SK-N-SH (cell line): ENCODE data around the gene GSTO1. TPM values are rescaled to one million over a fixed set of nuclear protein-coding genes. Genes with fewer than 3 reads are reported as not detected.

Experiments
- CTCF ChIA-PET: fragments of 300-600, 350-600 bp; formaldehyde crosslinking; extraction: SDS; loops from one replicate; lab custom pipeline; 2021; lab: Yijun Ruan, JAX
- POLR2A ChIA-PET: fragments of 350-600 bp; sonication (Branson Sonifier 250); formaldehyde crosslinking; extraction: SDS; loops from one replicate; lab custom pipeline; 2020; ENCODE audit warnings: antibody characterized with exemption, inconsistent platforms; lab: Yijun Ruan, JAX
- DNase-seq: peaks from one replicate; pipeline ENCODE4 v3.0.0; 2012
- H2AFZ ChIP-seq: fragments of 200-600 bp; sonication (generic); 2 replicates; pipeline ENCODE4 v1.8.1; 2016; ENCODE audit warnings: antibody characterized with exemption, mild to moderate bottlenecking, low read depth
- H3F3A ChIP-seq: fragments of 200-600 bp; sonication (generic); replicated peaks from 2 replicates; pipeline ENCODE3; 2016; ENCODE audit warnings: antibody characterized with exemption, mild to moderate bottlenecking; ENCODE audit not compliant: insufficient read depth
- H3K27ac ChIP-seq, 2 experiments: fragments of 200-500 bp in 1 of 2; fragments of 200-600 bp in 1 of 2; sonication (Bioruptor generic) in 1 of 2; sonication (generic), shearing (Covaris generic) in 1 of 2; 2 replicates each; pipeline versions ENCODE4 v1.5.1 to v1.6.1; 2014 to 2016; ENCODE audit warnings: low read depth in 2 of 2, inconsistent platforms in 1 of 2, low read length in 1 of 2, mild to moderate bottlenecking in 1 of 2, mixed read lengths in 1 of 2
- H3K27me3 ChIP-seq: fragments of 200-600 bp; sonication (generic), shearing (Covaris generic); 2 replicates; pipeline ENCODE4 v1.6.1; 2016; ENCODE audit warnings: mixed run types; ENCODE audit not compliant: insufficient read depth
- H3K36me3 ChIP-seq, 2 experiments: fragments of 200-500 bp in 1 of 2; fragments of 200-600 bp in 1 of 2; sonication (Bioruptor generic) in 1 of 2; sonication (generic) in 1 of 2; replicated peaks in 1 of 2; 2 replicates each; pipeline versions ENCODE3 to v1.5.1; 2014 to 2016; ENCODE audit warnings: low read length in 1 of 2, mild to moderate bottlenecking in 1 of 2; ENCODE audit not compliant: insufficient read depth in 2 of 2, control insufficient read depth in 1 of 2
- H3K4me1 ChIP-seq, 2 experiments: fragments of 200-500 bp in 1 of 2; fragments of 200-600 bp in 1 of 2; sonication (Bioruptor generic) in 1 of 2; sonication (generic), shearing (Covaris generic) in 1 of 2; 2 replicates each; pipeline versions ENCODE4 v1.5.1 to v1.6.1; 2014 to 2016; ENCODE audit warnings: low read depth in 1 of 2, low read length in 1 of 2, mixed run types in 1 of 2; ENCODE audit not compliant: insufficient read depth in 2 of 2, control insufficient read depth in 1 of 2
- H3K4me2 ChIP-seq: fragments of 200-600 bp; sonication (generic), shearing (Covaris generic); 2 replicates; pipeline ENCODE4 v1.6.1; 2017; ENCODE audit warnings: mixed run types
- H3K4me3 ChIP-seq, 2 experiments: fragments of 200-500 bp in 1 of 2; fragments of 200-600 bp in 1 of 2; sonication (Bioruptor generic) in 1 of 2; sonication (generic), shearing (Covaris generic) in 1 of 2; 2 replicates each; pipeline versions ENCODE4 v1.5.1 to v1.8.1; 2014 to 2016; ENCODE audit warnings: low read depth in 2 of 2, inconsistent platforms in 1 of 2, low read length in 1 of 2, mild to moderate bottlenecking in 1 of 2, mixed read lengths in 1 of 2, moderate library complexity in 1 of 2
- H3K79me2 ChIP-seq: fragments of 200-600 bp; sonication (generic); 2 replicates; pipeline ENCODE4 v1.8.1; 2017; ENCODE audit warnings: mild to moderate bottlenecking; ENCODE audit not compliant: insufficient read depth
- H3K9ac ChIP-seq: fragments of 200-600 bp; sonication (generic); 2 replicates; pipeline ENCODE4 v1.6.1; 2017; ENCODE audit warnings: mixed run types
- H3K9me2 ChIP-seq: fragments of 200-600 bp; sonication (generic); 2 replicates; pipeline ENCODE4 v1.6.1; 2017; ENCODE audit warnings: mixed run types
- H3K9me3 ChIP-seq: fragments of 200-600 bp; sonication (generic); 2 replicates; pipeline ENCODE4 v1.6.1; 2017; ENCODE audit warnings: mixed run types, mild to moderate bottlenecking, moderate library complexity
- H4K20me1 ChIP-seq: fragments of 200-600 bp; sonication (generic); 2 replicates; pipeline ENCODE4 v1.6.1; 2017; ENCODE audit warnings: mild to moderate bottlenecking, mixed run types; ENCODE audit not compliant: insufficient read depth
- CHD2 ChIP-seq: fragments of 150-350 bp; IDR thresholded peaks from 2 replicates; pipeline ENCODE4 v1.6.1; 2018; ENCODE audit warnings: low read length; ENCODE audit not compliant: partially characterized antibody
- ELF1 ChIP-seq: IDR thresholded peaks from 2 replicates; pipeline ENCODE4 v1.4.0; 2012
- EP300 ChIP-seq, 2 experiments: IDR thresholded peaks; 2 replicates each; pipeline versions ENCODE4 v1.4.0 to v1.6.1; 2012; ENCODE audit warnings: borderline replicate concordance in 1 of 2, low read depth in 1 of 2, low read length in 1 of 2
- EZH2phosphoT487 ChIP-seq: fragments of 200-600 bp; sonication (generic); IDR thresholded peaks from 2 replicates; pipeline ENCODE4 v1.6.1; 2017; ENCODE audit warnings: low read depth, mixed run types, mild to moderate bottlenecking, antibody characterized with exemption, moderate library complexity, borderline replicate concordance
- FOXJ3 ChIP-seq: sonication (generic); formaldehyde crosslinking; IDR thresholded peaks from 2 replicates; pipeline ENCODE4 v1.5.1; 2020; ENCODE audit warnings: mild to moderate bottlenecking, missing genetic modification reagents
- FOXM1 ChIP-seq: IDR thresholded peaks from 2 replicates; pipeline ENCODE4 v1.4.0; 2012; ENCODE audit warnings: low read depth, mild to moderate bottlenecking
- GABPA ChIP-seq: IDR thresholded peaks from 2 replicates; pipeline ENCODE4 v1.4.0; 2012; ENCODE audit warnings: low read depth, mild to moderate bottlenecking
- IRF3 ChIP-seq: fragments of 150-350 bp; IDR thresholded peaks from 2 replicates; pipeline ENCODE4 v1.6.1; 2016; ENCODE audit warnings: mild to moderate bottlenecking, low read depth, low read length
- JUND ChIP-seq: IDR thresholded peaks from 2 replicates; pipeline ENCODE4 v1.4.0; 2012
- MXI1 ChIP-seq: IDR thresholded peaks from 2 replicates; pipeline ENCODE4 v1.6.1; 2012; ENCODE audit warnings: mild to moderate bottlenecking, low read depth, low read length, improper control_type of control experiment
- POLR2AphosphoS5 ChIP-seq: IDR thresholded peaks from 2 replicates; pipeline ENCODE4 v1.6.1; 2012; ENCODE audit warnings: low read depth, low read length
- RAD21 ChIP-seq: IDR thresholded peaks from 2 replicates; pipeline ENCODE4 v1.6.1; 2012; ENCODE audit warnings: mild to moderate bottlenecking, low read length
- RFX5 ChIP-seq: IDR thresholded peaks from 2 replicates; pipeline ENCODE4 v1.6.1; 2012; ENCODE audit warnings: mild to moderate bottlenecking, improper control_type of control experiment, low read length
- RXRA ChIP-seq: IDR thresholded peaks from 2 replicates; pipeline ENCODE4 v1.4.0; 2012; ENCODE audit warnings: low read depth, mild to moderate bottlenecking, borderline replicate concordance
- SIN3A ChIP-seq: IDR thresholded peaks from 2 replicates; pipeline ENCODE4 v1.6.1; 2012; ENCODE audit warnings: low read depth, mild to moderate bottlenecking, low read length, moderate library complexity, borderline replicate concordance
- SMC3 ChIP-seq: IDR thresholded peaks from 2 replicates; pipeline ENCODE4 v1.6.1; 2012; ENCODE audit warnings: low read depth, low read length, improper control_type of control experiment
- TAF1 ChIP-seq: IDR thresholded peaks from 2 replicates; pipeline ENCODE4 v1.6.1; 2012; ENCODE audit warnings: low read depth, mild to moderate bottlenecking, low read length, moderate library complexity, borderline replicate concordance
- TEAD4 ChIP-seq: IDR thresholded peaks from 2 replicates; pipeline ENCODE4 v1.4.0; 2012; ENCODE audit warnings: mild to moderate bottlenecking, borderline replicate concordance; ENCODE audit not compliant: insufficient read depth
- YY1 ChIP-seq: IDR thresholded peaks from 2 replicates; pipeline ENCODE4 v1.4.0; 2012; ENCODE audit warnings: low read depth, mild to moderate bottlenecking
- WGBS: methylation state at CpG from one replicate; pipeline ENCODE4 v1.1.6; 2017; ENCODE audit warnings: low lambda C conversion rate; 5-methylcytosine and 5-hydroxymethylcytosine counted together
- polyA plus RNA-seq, 3 experiments: library from polyadenylated mRNA; depleted of rRNA; stranded (reverse); fragments of >200 nt; gene quantifications; 2 replicates each; pipeline ENCODE4 v1.2.3, GENCODE V29; 2012

Gene GSTO1
- polyA plus RNA-seq, 1 of the 3 experiments (the other 2 are of a cell fraction): 126 TPM

GRCh38 chr10:104286939-104287338 lies 32.2 kb downstream of the GSTO1 start:
- Histone ChIP-seq H3F3A (peaks cover 3% of the 10 kb centered on the region), H3K4me3 (no peak overlapping the region), H3K4me1 (peaks cover 0 to 2% of the 10 kb centered on the region in 2 experiments; a peak in 1 of 4 replicates), H3K9me2 (no peaks in the 10 kb centered on the region), H4K20me1 (no peaks in the 10 kb centered on the region), H3K9me3 (no peaks in the 10 kb centered on the region), H3K36me3 (no peaks in the 10 kb centered on the region), H3K27ac (no peak overlapping the region), H3K9ac (no peak overlapping the region), H3K27me3 (no peaks in the 10 kb centered on the region), H2AFZ (no peak overlapping the region), H3K4me2 (no peak overlapping the region), H3K79me2 (no peaks in the 10 kb centered on the region)
- CTCF ChIA-PET: interaction anchor here (1.2 to 2.2 kb wide), 5 partner anchors 12 to 67 kb away, joined by 6 to 16 read pairs (median 8); partner anchors contain the start of gene CFAP58
- DNase-seq: no peak
- POLR2A ChIA-PET: no interaction called here
- 63% methylated on average over 2 of the region's 2 CpGs for WGBS
- no peak for TF ChIP-seq CHD2
- no peak for TF ChIP-seq ELF1
- TF ChIP-seq FOXJ3 (CRISPR knock-in tag): no peak
- no peak for TF ChIP-seq MXI1
- TF ChIP-seq POLR2AphosphoS5: no peak
- no peak for TF ChIP-seq RXRA
- no peak for TF ChIP-seq TAF1
- TF ChIP-seq RAD21: no peak
- no peak for TF ChIP-seq YY1
- TF ChIP-seq RFX5: no peak
- TF ChIP-seq IRF3: no peak
- no peak for TF ChIP-seq FOXM1
- TF ChIP-seq EP300 (IDR thresholded peaks at IDR 0.05; ENCODE audit: borderline replicate concordance in 1 of 2, low read depth in 1 of 2, low read length in 1 of 2): no peak
- TF ChIP-seq JUND: no peak

- CTCF ChIA-PET: interaction anchor here (1.9 to 5.4 kb wide), 3 partner anchors 12 to 65 kb away, joined by 6 to 118 read pairs (median 9); partner anchors contain the start of gene CFAP58
- no peaks in the 10 kb centered on the region for H3K79me2 ChIP-seq
- POLR2A ChIA-PET: no interaction called here
Measured at GRCh38 chr10:104288355-104288754, 33.7 kb downstream of the GSTO1 start.

More at GRCh38 chr10:104288355-104288754, 33.7 kb downstream of the GSTO1 start:
- DNase-seq: no peak
- H3K9ac ChIP-seq: no peak overlapping the region
- no peaks in the 10 kb centered on the region for H3K9me2 ChIP-seq
- H3K36me3 ChIP-seq: no peaks in the 10 kb centered on the region
- peaks cover 18% of the 10 kb centered on the region for H3F3A ChIP-seq
- H3K27ac ChIP-seq: no peak overlapping the region
- H3K9me3 ChIP-seq: no peaks in the 10 kb centered on the region
- H2AFZ ChIP-seq: no peak overlapping the region
- no peaks in the 10 kb centered on the region for H3K27me3 ChIP-seq
- H3K4me1 ChIP-seq: peaks cover 0 to 2% of the 10 kb centered on the region in 2 experiments; a peak in 1 of 4 replicates
- no peak overlapping the region for H3K4me2 ChIP-seq
- no peak overlapping the region for H3K4me3 ChIP-seq
- 81% methylated on average over 1 of the region's 1 CpG for WGBS
- no peaks in the 10 kb centered on the region for H4K20me1 ChIP-seq
- TF ChIP-seq TEAD4: no peak
- no peak for TF ChIP-seq GABPA
- TF ChIP-seq IRF3: no peak
- no peak for TF ChIP-seq POLR2AphosphoS5
- no peak for TF ChIP-seq CHD2
- TF ChIP-seq SIN3A: no peak
- no peak for TF ChIP-seq SMC3
- TF ChIP-seq EZH2phosphoT487: no peak
- TF ChIP-seq EP300 (IDR thresholded peaks at IDR 0.05; ENCODE audit: borderline replicate concordance in 1 of 2, low read depth in 1 of 2, low read length in 1 of 2): no peak
- TF ChIP-seq ELF1: no peak
